Skin of body (tissue), 2 donors: Measurements from ENCODE around the gene ZNF497. TPM values are rescaled to one million over a fixed set of nuclear protein-coding genes. Genes with fewer than 3 reads are reported as not detected.
"Not testable (repeated sequence)": the region's sequence is repeated elsewhere in the genome, so short reads cannot be mapped to it uniquely, and the experiment has no call there.

Source experiments
- DNase-seq: peaks from one replicate; lab custom pipeline; 2025; lab: John Stamatoyannopoulos, UW
- total RNA-seq: library from RNA; depleted of rRNA; stranded (reverse); fragments of >200 nt; gene quantifications from one replicate; pipeline ENCODE4 v1.2.3, GENCODE V29; 2014

Gene ZNF497
- total RNA-seq, 1 donor from 2014 or later = 1.6 TPM

GRCh38 chr19:58394821-58395219, 32.3 kb upstream of the ZNF497 start:
- no peak for DNase-seq

GRCh38 chr19:58393725-58394033, 31.1 kb upstream of the ZNF497 start:
- DNase-seq = no peak

GRCh38 chr19:58392945-58393724, 30.6 kb upstream of the ZNF497 start:
- no peak for DNase-seq

- DNase-seq = no peak
Measured at GRCh38 chr19:58388175-58388526, 25.6 kb upstream of the ZNF497 start.

GRCh38 chr19:58387338-58388174, 25.0 kb upstream of the ZNF497 start:
- DNase-seq = no peak

- peak; percentile 98 for DNase-seq
Measured at GRCh38 chr19:58386576-58387337, 24.2 kb upstream of the ZNF497 start, which contains the start of gene RPS5. Gene RPS5 (plus strand): TSS chr19:58387269. CDS start chr19:58388138, 869 bp downstream.

- DNase-seq = no peak
Measured at GRCh38 chr19:58385891-58386575, 23.5 kb upstream of the ZNF497 start.

- DNase-seq = no peak
Measured at GRCh38 chr19:58385313-58385890, 22.9 kb upstream of the ZNF497 start.

GRCh38 chr19:58382997-58383603, 20.5 kb upstream of the ZNF497 start:
- DNase-seq = no peak

- DNase-seq = no peak
Measured at GRCh38 chr19:58381460-58382212, 19.1 kb upstream of the ZNF497 start.

GRCh38 chr19:58380662-58381459, 18.3 kb upstream of the ZNF497 start, which contains the start of gene ZNF837:
Gene ZNF837 (minus strand): TSS chr19:58381030. CDS start chr19:58369332, 11,698 bp downstream.
- peak; percentile 100 for DNase-seq

GRCh38 chr19:58380037-58380661, 17.6 kb upstream of the ZNF497 start:
- no peak for DNase-seq

GRCh38 chr19:58379246-58379645, 16.7 kb upstream of the ZNF497 start:
- DNase-seq = no peak

- DNase-seq = not testable (repeated sequence)
Measured at GRCh38 chr19:58376724-58377123, 14.2 kb upstream of the ZNF497 start.

- no peak for DNase-seq
Measured at GRCh38 chr19:58374200-58374599, 11.6 kb upstream of the ZNF497 start.

- DNase-seq = no peak
Measured at GRCh38 chr19:58372311-58373133, 10.0 kb upstream of the ZNF497 start.

GRCh38 chr19:58368561-58369360, 6.2 kb upstream of the ZNF497 start:
- no peak for DNase-seq
